CD4-positive, alpha-beta memory T cell (primary cell): ENCODE measurements around the gene TBL3. TPM values are rescaled to one million over a fixed set of nuclear protein-coding genes. Genes with fewer than 3 reads are reported as not detected.

Source experiments
- CTCF ChIA-PET: fragments of 350-600 bp; sonication (Branson Sonifier 250); formaldehyde crosslinking; loops from one replicate; lab custom pipeline; 2021; ENCODE audit warnings: inconsistent platforms; ENCODE audit not compliant: partially characterized antibody; lab: Charles Lee
- POLR2A ChIA-PET: fragments of 350-600 bp; sonication (Branson Sonifier 250); formaldehyde crosslinking; loops from one replicate; lab custom pipeline; 2021; ENCODE audit not compliant: partially characterized antibody; lab: Charles Lee
- DNase-seq, 5 donors: peaks; one replicate each; pipeline versions ENCODE4 v3.0.0 to v3.0.0-alpha.2; 2020 to 2022; ENCODE audit warnings: mixed read lengths in 1 of 5
- H3K27ac ChIP-seq: one replicate; pipeline ENCODE4 v1.7.0; 2013; ENCODE audit warnings: low read depth, low read length
- H3K27me3 ChIP-seq: 2 replicates; pipeline ENCODE4 v1.7.0; 2013; ENCODE audit warnings: mild to moderate bottlenecking, low read length, moderate library complexity; ENCODE audit not compliant: insufficient read depth
- H3K36me3 ChIP-seq: 2 replicates; pipeline ENCODE4 v1.7.0; 2013; ENCODE audit warnings: mild to moderate bottlenecking, low read length, moderate library complexity; ENCODE audit not compliant: insufficient read depth
- H3K4me1 ChIP-seq: 2 replicates; pipeline ENCODE4 v1.7.0; 2013; ENCODE audit warnings: mild to moderate bottlenecking, low read length, moderate library complexity; ENCODE audit not compliant: insufficient read depth
- H3K4me3 ChIP-seq, 2 donors: one replicate each; pipeline ENCODE4 v1.7.0; 2013; ENCODE audit warnings: low read length in 2 of 2, mild to moderate bottlenecking in 1 of 2
- H3K9me3 ChIP-seq, 2 donors: one replicate each; pipeline ENCODE4 v1.7.0; 2013; ENCODE audit warnings: low read length in 2 of 2, control low read depth in 1 of 2; ENCODE audit not compliant: control insufficient read depth in 1 of 2
- H3K27ac Mint-ChIP-seq, 7 donors: one replicate each; pipeline ENCODE4 v1.8.0; 2020 to 2021; ENCODE audit warnings: mixed read lengths in 7 of 7, mild to moderate bottlenecking in 6 of 7, inconsistent platforms in 3 of 7, moderate library complexity in 3 of 7
- H3K27me3 Mint-ChIP-seq, 2 donors: one replicate each; pipeline ENCODE4 v1.8.0; 2020 to 2021; ENCODE audit warnings: mixed read lengths in 2 of 2
- H3K36me3 Mint-ChIP-seq, 2 donors: one replicate each; pipeline ENCODE4 v1.8.0; 2020 to 2021; ENCODE audit warnings: mixed read lengths in 2 of 2, inconsistent platforms in 1 of 2, mild to moderate bottlenecking in 1 of 2
- H3K4me1 Mint-ChIP-seq, 4 donors: one replicate each; pipeline ENCODE4 v1.8.0; 2020 to 2021; ENCODE audit warnings: mixed read lengths in 4 of 4, mild to moderate bottlenecking in 1 of 4
- H3K4me3 Mint-ChIP-seq, 8 donors: one replicate each; pipeline ENCODE4 v1.8.0; 2020 to 2021; ENCODE audit warnings: mixed read lengths in 8 of 8, mild to moderate bottlenecking in 7 of 8, moderate library complexity in 6 of 8, inconsistent platforms in 3 of 8
- H3K9me3 Mint-ChIP-seq, 8 donors: one replicate each; pipeline ENCODE4 v1.8.0; 2020 to 2021; ENCODE audit warnings: mixed read lengths in 8 of 8, mild to moderate bottlenecking in 5 of 8, inconsistent platforms in 3 of 8, moderate library complexity in 1 of 8
- intact Hi-C: fragments of 100-400 bp; cut with micrococcal nuclease; formaldehyde crosslinking; loops from one replicate; pipeline ENCODE4 v1.15.1; 2023
- polyA plus RNA-seq, 2 donors: library from polyadenylated mRNA; unstranded; fragments of 300-500 nt; fragmentation: Illumina TruSeq; gene quantifications; one replicate each; pipeline ENCODE4 v1.2.3, GENCODE V29; 2021
- total RNA-seq, 2 experiments: library from RNA; stranded (reverse); gene quantifications; one replicate each; pipeline ENCODE4 v1.2.3, GENCODE V29; 2021

Gene TBL3
- total and polyA plus RNA-seq, 4 experiments from 2014 or later, result 33.2 to 47.6 (median 39.5) TPM

DNA sequence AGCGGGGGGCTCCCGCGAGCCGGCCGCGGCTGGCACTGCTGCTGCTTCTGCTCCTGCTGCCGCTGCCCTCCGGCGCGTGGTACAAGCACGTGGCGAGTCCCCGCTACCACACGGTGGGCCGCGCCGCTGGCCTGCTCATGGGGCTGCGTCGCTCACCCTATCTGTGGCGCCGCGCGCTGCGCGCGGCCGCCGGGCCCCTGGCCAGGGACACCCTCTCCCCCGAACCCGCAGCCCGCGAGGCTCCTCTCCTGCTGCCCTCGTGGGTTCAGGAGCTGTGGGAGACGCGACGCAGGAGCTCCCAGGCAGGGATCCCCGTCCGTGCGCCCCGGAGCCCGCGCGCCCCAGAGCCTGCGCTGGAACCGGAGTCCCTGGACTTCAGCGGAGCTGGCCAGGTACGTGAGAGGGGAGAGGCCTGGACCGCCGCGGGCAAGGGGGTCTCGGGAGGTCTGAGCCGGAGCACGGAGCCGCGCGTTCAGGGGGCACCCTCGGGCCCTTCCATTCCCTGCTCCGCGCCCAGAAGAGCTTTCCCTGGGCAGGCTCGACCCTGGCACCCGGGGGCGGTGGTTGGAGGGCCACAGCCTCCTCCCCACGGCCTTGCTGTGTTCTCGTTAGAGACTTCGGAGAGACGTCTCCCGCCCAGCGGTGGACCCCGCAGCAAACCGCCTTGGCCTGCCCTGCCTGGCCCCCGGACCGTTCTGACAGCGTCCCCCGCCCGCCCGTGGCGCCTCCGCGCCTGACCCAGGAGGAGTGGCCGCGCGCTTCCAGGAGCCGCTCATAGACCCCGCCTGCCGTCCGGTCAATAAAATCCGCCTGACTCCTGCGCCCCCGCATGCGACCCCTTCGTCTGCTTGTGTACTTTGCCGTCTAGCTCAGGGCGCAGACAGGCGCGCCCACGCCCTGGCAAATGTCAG is 48.3 kb downstream of the TBL3 start:
- Mint-ChIP-seq H3K36me3 (no peaks in the 10 kb centered on the region), H3K27ac (no peak overlapping the region), H3K4me3 (no peak overlapping the region), H3K9me3 (no peaks in the 10 kb centered on the region), H3K27me3 (peaks cover 17 to 20% of the 10 kb centered on the region in 2 donors), H3K4me1 (peaks cover 5 to 16% (median 10%) of the 10 kb centered on the region in 4 donors)
- Histone ChIP-seq H3K4me3 (no peak overlapping the region), H3K9me3 (no peaks in the 10 kb centered on the region), H3K27me3 (peaks cover 12% of the 10 kb centered on the region), H3K4me1 (peaks cover 14% of the 10 kb centered on the region), H3K36me3 (no peaks in the 10 kb centered on the region), H3K27ac (no peak overlapping the region)
- ChIA-PET CTCF (interaction anchor here (0.7 to 3.8 kb wide), 5 partner anchors 16 to 487 kb away, joined by 3 to 74 read pairs (median 6); no protein-coding TSS in a partner anchor), POLR2A (interaction anchor here (1.1 kb wide), 1 partner anchor 9 kb away, joined by 5 read pairs; no protein-coding TSS in a partner anchor)
- no peak for DNase-seq
- intact Hi-C loops, result no loop called here

DNA sequence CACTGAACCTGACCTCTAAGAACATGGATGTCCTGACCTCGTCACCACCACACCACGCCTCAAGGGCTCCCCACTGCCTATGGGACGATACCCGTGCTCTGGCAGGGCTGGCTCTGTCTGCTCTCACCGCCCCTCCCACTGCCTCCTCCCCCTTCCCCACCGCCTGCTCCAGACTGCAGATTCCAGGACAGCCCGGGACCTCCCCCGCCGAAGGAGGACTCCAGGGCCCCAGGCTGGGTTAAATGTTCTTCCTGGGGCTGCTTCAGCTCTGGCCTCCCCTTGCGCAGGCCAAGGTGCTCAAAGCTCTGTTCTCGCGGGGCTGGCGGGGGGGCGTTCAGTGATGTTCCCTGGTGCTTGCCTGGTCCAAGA is 50.9 kb downstream of the TBL3 start:
- Histone ChIP-seq H3K4me1 (peaks cover 28% of the 10 kb centered on the region), H3K4me3 (peak overlapping the region in 1 of 2 donors; percentile 24), H3K36me3 (no peaks in the 10 kb centered on the region), H3K27me3 (peaks cover 12% of the 10 kb centered on the region), H3K27ac (no peak overlapping the region), H3K9me3 (no peaks in the 10 kb centered on the region)
- intact Hi-C loops, result loop anchor here (1.0 to 2.0 kb wide), 4 partner anchors 24 to 465 kb away; partner anchors contain the start of genes ECI1, NTHL1 and TSC2
- Mint-ChIP-seq H3K4me1 (peaks cover 9 to 24% (median 16%) of the 10 kb centered on the region in 4 donors), H3K27ac (peak overlapping the region in 2 of 7 donors; percentile 37 to 62), H3K36me3 (no peaks in the 10 kb centered on the region), H3K9me3 (no peaks in the 10 kb centered on the region), H3K27me3 (peaks cover 17 to 20% of the 10 kb centered on the region in 2 donors), H3K4me3 (peak overlapping the region; percentile 6 to 76 (median 54))
- ChIA-PET CTCF (interaction anchor here (0.6 to 3.8 kb wide), 11 partner anchors 9 to 230 kb away, joined by 3 to 74 read pairs (median 6); no protein-coding TSS in a partner anchor), POLR2A (interaction anchor here (1.0 to 4.2 kb wide), 3 partner anchors 58 to 131 kb away, joined by 3 to 51 read pairs (median 6); partner anchors contain the start of genes RPS2 and TRAF7)
- DNase-seq, result peak in 1 of 5 donors; percentile 46

DNA sequence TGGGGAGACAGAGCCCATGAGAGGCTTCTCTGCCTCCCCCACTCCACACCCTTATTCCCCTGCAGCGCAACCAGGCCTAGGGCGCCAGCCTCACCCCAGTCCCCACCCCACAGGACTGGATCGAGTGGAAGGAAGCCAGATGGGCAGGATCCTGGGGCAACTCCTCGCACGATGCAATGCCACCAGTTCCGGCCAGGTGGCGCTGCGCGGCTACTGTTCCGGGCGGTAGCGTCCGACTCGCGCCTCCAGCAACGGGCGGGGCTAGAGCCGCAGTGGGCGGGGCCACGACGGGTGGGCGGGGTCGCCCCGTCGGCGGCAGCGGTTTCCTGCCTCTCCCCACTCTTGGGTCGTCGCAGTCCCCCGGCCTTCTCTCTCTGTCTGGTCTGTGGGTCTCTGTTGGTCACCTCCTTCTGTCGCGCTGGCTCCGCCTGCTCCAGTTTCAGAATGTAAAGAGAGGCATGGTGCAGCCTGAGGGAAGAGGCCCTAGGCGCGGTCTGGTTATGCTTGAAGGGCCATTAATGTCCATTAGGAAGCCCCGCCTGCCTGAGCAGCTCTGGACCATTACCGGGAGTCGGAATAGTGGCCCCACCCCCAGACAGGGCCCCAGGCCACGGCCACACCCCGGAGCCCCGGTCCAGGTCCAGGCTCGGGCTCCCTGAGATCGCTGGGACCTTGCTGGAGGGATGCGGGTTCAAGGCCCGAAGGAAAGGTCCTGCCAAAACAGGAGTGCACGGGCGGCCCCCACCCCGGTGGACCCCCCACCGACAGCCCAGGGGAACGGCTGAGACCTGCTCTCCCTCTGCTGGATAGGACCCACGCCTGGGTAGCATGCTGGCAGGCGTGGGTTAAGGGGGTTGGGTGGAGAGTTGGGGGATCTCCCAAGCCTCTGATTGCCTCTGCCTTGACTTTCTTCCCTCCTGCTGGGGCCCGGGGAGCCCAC is 51.5 kb downstream of the TBL3 start:
- peaks cover 15 to 16% of the 10 kb centered on the region in 2 donors for H3K27me3 Mint-ChIP-seq
- ChIA-PET POLR2A (interaction anchor here (0.9 to 4.2 kb wide), 5 partner anchors 59 to 228 kb away, joined by 3 to 51 read pairs (median 6); partner anchors contain the start of genes ECI1, RPS2 and TRAF7), CTCF (interaction anchor here (0.6 to 3.8 kb wide), 11 partner anchors 10 to 224 kb away, joined by 3 to 74 read pairs (median 7); no protein-coding TSS in a partner anchor)
- H3K4me1 Mint-ChIP-seq, result peaks cover 9 to 26% (median 17%) of the 10 kb centered on the region in 4 donors
- intact Hi-C loops, result loop anchor here (1.0 to 2.0 kb wide), 4 partner anchors 23 to 464 kb away; partner anchors contain the start of genes ECI1, NTHL1 and TSC2
- Histone ChIP-seq H3K4me3 (peak overlapping the region in 1 of 2 donors; percentile 30), H3K4me1 (peaks cover 29% of the 10 kb centered on the region), H3K27me3 (peaks cover 12% of the 10 kb centered on the region), H3K36me3 (no peaks in the 10 kb centered on the region), H3K9me3 (no peaks in the 10 kb centered on the region), H3K27ac (peak overlapping the region; percentile 44)
- H3K27ac Mint-ChIP-seq, result peak overlapping the region in 6 of 7 donors; percentile 60 to 91 (median 76)
- H3K4me3 Mint-ChIP-seq, result peak overlapping the region; percentile 6 to 76 (median 70)
- no peaks in the 10 kb centered on the region for H3K9me3 Mint-ChIP-seq
- no peaks in the 10 kb centered on the region for H3K36me3 Mint-ChIP-seq
- peak; percentile 89 to 95 (median 91) for DNase-seq

DNA sequence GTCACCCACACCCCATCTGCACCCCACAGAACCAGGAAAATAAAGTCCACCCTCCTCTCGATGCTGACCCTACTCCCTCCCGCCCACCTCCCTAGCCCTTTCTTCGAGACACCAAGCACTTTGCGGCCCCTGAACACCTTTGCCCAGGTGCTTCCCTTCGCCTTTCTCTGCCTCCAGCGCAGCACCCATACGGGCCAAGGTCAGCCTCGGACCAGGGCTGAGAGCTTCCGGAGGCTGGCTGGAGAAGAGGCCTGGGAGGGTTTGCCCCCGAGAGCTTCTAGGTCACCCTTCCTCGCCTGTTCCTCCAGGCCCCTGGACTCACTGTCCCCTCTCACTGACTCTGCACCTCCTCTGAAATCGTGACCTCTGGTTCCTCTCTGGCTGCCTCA is 52.2 kb downstream of the TBL3 start:
- ChIA-PET POLR2A (interaction anchor here (0.9 to 4.2 kb wide), 5 partner anchors 59 to 228 kb away, joined by 3 to 51 read pairs (median 5); partner anchors contain the start of genes ECI1, RPS2 and TRAF7), CTCF (interaction anchor here (1.1 to 2.7 kb wide), 2 partner anchors 116 to 120 kb away, joined by 3 to 21 read pairs; no protein-coding TSS in a partner anchor)
- Mint-ChIP-seq H3K4me3 (peak overlapping the region in 6 of 8 donors; percentile 36 to 75 (median 55)), H3K36me3 (no peaks in the 10 kb centered on the region), H3K9me3 (no peaks in the 10 kb centered on the region), H3K4me1 (peaks cover 9 to 26% (median 17%) of the 10 kb centered on the region in 4 donors), H3K27ac (peak overlapping the region in 6 of 7 donors; percentile 40 to 92 (median 58)), H3K27me3 (peaks cover 11 to 12% of the 10 kb centered on the region in 2 donors)
- no peak for DNase-seq
- no peaks in the 10 kb centered on the region for H3K9me3 ChIP-seq
- H3K4me1 ChIP-seq, result peaks cover 29% of the 10 kb centered on the region
- no peak overlapping the region for H3K27ac ChIP-seq
- no peaks in the 10 kb centered on the region for H3K36me3 ChIP-seq
- H3K27me3 ChIP-seq, result peaks cover 12% of the 10 kb centered on the region
- intact Hi-C loops, result no loop called here
- H3K4me3 ChIP-seq, result no peak overlapping the region

DNA sequence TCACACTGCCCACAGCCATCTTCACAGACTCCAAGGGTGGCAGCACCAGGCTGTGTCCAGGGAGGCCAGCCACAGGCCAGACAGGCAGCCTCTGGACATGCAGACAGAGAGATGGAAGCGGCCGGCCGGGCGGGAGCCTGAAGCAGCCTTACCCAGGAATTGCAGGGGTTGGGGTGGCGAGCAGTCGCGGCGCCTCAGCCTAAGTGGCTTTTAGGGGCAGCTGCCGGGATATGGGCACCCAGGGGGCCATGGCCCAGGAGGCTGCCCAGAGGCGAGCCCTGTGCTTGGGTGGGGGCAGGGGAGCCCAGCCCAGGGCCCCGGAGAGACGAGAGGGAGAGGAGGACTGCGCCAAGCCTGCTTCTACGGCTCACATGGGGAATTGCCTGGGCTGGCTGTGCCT is 53.4 kb downstream of the TBL3 start:
- H3K27me3 ChIP-seq, result peaks cover 11% of the 10 kb centered on the region
- H3K4me1 ChIP-seq, result peaks cover 29% of the 10 kb centered on the region
- Mint-ChIP-seq H3K27ac (peak overlapping the region in 1 of 7 donors; percentile 40), H3K4me1 (peaks cover 9 to 26% (median 17%) of the 10 kb centered on the region in 4 donors), H3K4me3 (peak overlapping the region in 3 of 8 donors; percentile 21 to 73 (median 54)), H3K36me3 (no peaks in the 10 kb centered on the region), H3K27me3 (peaks cover 9 to 12% of the 10 kb centered on the region in 2 donors), H3K9me3 (no peaks in the 10 kb centered on the region)
- H3K4me3 ChIP-seq, result no peak overlapping the region
- intact Hi-C loops, result no loop called here
- DNase-seq, result no peak
- H3K9me3 ChIP-seq, result no peaks in the 10 kb centered on the region
- H3K27ac ChIP-seq, result no peak overlapping the region
- H3K36me3 ChIP-seq, result no peaks in the 10 kb centered on the region
- POLR2A ChIA-PET, result interaction anchor here (1.2 to 4.2 kb wide), 2 partner anchors 61 to 129 kb away, joined by 3 to 51 read pairs; partner anchors contain the start of genes RPS2 and TRAF7
- CTCF ChIA-PET, result interaction anchor here (1.1 to 2.7 kb wide), 2 partner anchors 115 to 118 kb away, joined by 3 to 21 read pairs; no protein-coding TSS in a partner anchor

DNA sequence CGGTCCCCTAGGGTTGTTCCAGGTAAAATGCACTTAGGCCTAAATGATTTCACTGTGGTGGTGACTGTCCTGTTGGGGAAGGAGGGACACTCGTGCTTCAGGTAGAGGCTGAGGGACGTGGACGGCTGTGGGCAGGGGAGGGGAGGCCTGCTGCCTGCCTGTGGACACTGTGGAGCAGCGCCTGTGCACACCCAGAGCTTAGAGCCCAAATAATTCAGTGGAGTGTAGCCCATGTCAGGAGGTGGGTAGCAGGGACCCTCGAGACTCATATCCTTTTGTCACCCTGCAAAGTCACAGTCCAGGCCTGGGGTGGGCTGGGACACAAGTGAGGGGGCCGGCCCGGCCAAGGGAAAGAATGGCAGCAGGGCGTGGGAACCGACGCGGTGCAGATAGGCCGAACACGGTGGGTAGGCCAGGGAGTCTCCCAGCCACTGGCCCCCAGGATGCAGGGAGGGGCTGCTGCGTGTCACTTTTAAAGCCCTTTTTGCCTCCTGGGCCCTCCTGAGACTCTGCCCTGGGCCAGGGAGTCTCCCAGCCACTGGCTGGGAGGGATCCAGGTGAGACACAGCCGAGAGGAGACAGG is 54.1 kb downstream of the TBL3 start:
- Histone ChIP-seq H3K27ac (no peak overlapping the region), H3K4me1 (peaks cover 29% of the 10 kb centered on the region), H3K27me3 (peaks cover 4% of the 10 kb centered on the region), H3K36me3 (no peaks in the 10 kb centered on the region), H3K4me3 (no peak overlapping the region), H3K9me3 (no peaks in the 10 kb centered on the region)
- ChIA-PET CTCF (interaction anchor here (2.7 kb wide), 1 partner anchor 114 kb away, joined by 21 read pairs; no protein-coding TSS in a partner anchor), POLR2A (interaction anchor here (1.0 to 4.2 kb wide), 5 partner anchors 22 to 129 kb away, joined by 4 to 51 read pairs (median 8); partner anchors contain the start of genes NTHL1, TRAF7 and TSC2)
- no peak for DNase-seq
- Mint-ChIP-seq H3K27me3 (peaks cover 5 to 12% of the 10 kb centered on the region in 2 donors), H3K9me3 (no peaks in the 10 kb centered on the region), H3K36me3 (no peaks in the 10 kb centered on the region), H3K4me3 (peak overlapping the region in 6 of 8 donors; percentile 32 to 55 (median 50)), H3K27ac (peak overlapping the region in 1 of 7 donors; percentile 63), H3K4me1 (peaks cover 9 to 26% (median 16%) of the 10 kb centered on the region in 4 donors)
- intact Hi-C loops, result no loop called here
